GM20000 (cell line): ENCODE measurements around the gene UBTD1.

Experiments used
- DNase-seq: peaks from one replicate; pipeline ENCODE4 v3.0.0; 2012; ENCODE audit warnings: low spot score
- TF ChIP-seq, protein P1 (sequence below): IDR thresholded peaks from 2 replicates; pipeline ENCODE4 v1.5.1; 2012; ENCODE audit warnings: mild to moderate bottlenecking, control low read depth; ENCODE audit errors: extremely low read depth, missing control alignments

Gene UBTD1

DNA sequence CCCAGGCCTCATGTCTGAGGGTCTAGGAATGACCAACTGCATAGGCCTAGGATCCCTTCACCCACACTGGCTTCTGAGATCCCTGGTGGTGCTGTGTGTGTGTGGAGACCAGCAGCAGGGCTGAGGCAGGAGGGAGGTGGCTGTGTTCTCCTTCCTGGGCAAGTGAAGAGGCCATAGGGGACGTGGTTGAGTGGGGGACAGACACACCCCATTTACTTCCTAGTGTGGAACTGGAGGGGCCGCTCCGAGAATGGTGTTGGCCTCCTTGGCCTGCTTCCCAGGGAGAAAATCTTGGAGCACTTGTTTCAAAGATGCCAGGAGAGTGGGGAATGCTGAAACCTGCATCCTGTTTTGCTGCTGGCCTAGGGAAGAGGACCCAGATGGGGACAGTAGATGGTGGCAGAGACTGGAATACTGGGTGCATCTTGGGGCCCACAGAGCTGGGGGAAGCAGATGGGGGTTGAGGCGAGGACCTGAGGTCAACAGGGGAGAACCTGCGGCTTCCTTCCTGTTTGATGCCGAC lies 19.1 kb downstream of the UBTD1 start:
- TF ChIP-seq, protein P1, sequence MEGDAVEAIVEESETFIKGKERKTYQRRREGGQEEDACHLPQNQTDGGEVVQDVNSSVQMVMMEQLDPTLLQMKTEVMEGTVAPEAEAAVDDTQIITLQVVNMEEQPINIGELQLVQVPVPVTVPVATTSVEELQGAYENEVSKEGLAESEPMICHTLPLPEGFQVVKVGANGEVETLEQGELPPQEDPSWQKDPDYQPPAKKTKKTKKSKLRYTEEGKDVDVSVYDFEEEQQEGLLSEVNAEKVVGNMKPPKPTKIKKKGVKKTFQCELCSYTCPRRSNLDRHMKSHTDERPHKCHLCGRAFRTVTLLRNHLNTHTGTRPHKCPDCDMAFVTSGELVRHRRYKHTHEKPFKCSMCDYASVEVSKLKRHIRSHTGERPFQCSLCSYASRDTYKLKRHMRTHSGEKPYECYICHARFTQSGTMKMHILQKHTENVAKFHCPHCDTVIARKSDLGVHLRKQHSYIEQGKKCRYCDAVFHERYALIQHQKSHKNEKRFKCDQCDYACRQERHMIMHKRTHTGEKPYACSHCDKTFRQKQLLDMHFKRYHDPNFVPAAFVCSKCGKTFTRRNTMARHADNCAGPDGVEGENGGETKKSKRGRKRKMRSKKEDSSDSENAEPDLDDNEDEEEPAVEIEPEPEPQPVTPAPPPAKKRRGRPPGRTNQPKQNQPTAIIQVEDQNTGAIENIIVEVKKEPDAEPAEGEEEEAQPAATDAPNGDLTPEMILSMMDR = no peak
- no peak for DNase-seq

DNA sequence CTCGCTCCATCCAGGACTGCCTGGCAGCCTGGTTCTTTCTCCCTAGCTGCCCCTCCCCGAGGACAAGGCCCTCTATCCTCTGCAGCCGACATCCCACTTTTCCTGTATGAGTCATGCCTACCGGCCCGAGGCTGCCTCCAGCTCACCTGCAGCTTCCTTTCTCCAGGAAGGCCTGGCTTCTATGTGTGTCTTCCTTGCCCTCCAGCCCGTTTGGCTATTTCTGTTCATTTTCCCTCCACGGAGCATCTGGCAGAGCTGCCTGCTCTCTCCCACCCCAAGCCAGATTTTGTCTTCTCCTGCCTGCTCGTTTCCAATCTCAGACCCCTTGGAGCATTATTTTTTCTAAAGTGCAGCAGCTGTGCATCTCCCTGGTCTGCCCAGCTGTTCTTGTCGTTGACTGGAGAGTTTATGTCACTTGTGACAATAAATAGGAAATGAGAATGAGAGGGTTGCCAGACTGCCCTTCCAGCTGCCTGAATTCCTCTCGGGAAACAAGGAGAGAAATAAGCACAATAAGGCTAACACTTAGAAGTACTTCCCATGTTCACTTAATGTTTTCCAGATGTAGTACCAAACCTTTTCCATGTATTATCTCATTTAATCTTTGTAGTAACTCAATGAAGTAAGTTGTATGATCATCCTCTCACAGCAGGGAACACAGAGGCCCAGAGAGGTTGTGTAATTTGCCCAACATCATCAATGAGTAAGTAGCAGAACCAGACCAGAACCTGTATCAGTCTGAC lies 19.7 kb downstream of the UBTD1 start:
- TF ChIP-seq, protein P1 = no peak
- DNase-seq = no peak

DNA sequence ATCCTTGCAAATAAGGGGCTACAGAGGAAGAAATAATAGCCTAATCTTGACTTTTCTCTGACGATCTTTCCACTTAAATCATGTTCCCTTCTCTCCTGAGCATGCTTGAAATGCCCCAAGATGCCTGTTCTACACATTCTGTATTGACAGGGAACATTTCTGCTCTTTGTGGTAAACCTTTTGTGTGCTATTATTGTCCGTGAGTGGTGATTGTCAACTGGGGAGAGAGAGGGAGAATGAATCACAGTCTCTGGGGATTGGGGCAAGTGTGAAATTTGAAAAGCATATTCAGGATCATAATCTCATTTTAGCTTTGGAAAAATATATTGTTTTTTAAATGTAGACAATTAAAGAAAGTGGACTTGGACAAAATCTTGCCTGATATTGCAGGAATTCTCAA lies 20.6 kb downstream of the UBTD1 start:
- TF ChIP-seq, protein P1 = no peak

DNA sequence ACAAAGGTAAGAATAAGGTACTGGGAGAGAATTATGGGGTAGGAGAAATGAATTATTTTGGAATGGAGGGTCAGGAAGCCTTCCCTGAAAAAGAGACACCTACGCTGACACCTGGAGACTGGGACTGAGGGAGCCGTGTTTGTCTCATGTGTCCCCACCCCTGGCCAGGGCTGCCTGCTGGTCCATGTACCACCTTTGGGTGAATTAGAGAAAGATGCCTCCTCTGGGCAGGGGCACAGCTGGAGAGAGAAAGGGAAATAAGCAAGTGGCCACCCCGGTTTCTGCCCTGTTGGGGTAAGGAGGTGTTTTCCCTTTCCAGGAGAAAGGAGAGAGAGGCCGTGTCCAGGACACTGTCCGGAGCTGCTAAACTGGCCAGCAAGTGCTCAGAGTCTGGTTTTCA lies 21.8 kb downstream of the UBTD1 start:
- TF ChIP-seq, protein P1 = no peak
- no peak for DNase-seq

More for the DNA sequence above, 20.6 kb downstream of the UBTD1 start:
- no peak for DNase-seq

DNA sequence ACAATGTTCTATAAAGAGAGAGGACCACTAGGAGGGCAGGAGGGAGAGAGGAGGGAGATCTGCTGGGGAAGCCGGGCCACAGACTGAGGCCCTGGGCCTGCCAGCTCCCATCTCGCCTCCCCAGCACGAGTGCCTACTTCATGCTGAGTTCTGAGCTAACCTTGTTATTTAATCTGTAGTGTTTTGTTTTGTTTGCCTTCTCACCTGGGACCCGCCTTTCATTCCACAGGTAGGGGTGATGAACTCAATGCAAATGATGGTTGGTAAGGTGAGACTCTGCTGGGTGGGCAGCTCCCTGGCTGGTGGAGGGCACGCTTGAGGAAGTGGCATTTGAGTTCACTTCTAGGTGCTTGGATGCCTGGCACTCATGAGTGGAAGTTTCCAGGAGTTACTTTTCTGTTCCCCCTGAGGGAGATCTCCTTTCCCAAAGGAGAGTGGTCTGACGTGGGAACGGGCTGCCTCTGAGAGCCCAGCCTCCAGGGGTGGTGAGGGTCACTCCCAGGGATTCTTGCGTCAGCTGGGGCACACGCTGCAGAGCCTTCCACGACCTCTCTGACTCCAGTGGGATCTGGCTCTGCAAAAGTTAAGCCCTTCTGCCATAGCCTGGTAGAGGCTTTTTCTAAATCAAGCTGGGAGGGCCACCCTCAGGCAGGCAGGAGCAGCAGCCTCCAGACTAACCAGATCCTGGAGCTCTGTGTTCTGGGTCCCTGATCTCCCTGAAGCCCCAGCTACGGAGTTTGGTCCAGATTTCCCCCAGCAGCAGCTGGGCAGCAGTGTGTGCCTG lies 22.4 kb downstream of the UBTD1 start:
- TF ChIP-seq, protein P1 = no peak
- DNase-seq = no peak

DNA sequence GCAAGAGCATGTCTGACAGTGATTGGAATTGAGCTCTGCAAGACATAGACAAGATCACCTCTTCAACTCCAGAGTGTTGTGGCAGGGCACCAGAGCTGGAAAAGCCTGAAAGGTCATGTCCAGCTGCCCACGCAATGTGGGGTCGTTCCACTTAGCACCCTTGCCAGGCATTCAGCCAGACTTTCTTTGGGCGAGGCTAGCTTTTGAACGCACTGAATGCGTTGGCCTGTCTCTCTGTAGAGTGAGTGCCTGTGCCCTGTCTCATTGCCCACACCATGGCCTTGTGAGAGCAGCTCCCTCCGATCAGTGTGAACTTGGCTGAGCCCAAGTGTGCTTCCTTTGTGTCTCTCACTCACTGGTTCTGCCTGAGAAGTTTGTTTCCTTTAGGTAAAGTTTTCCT lies 23.3 kb downstream of the UBTD1 start:
- DNase-seq = no peak
- TF ChIP-seq, protein P1 = no peak

DNA sequence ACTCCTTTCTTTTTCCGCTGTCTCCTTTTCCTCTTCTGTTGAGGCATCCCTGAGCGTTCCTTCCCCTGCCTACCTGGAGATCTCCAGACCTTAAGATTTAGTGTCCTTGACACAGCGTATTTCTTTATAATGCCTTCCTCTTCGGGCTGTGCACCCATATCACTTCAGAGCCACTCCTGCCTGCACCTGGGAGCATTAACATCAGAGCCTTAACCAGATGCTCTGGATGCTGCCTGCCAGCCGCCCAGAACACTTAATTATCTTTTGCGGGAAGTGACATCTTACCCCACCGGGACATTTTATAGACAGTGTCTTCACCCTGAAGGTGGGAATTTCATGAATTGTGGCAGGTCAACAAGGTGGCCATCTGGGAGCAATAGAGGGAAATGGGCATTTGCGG lies 24.2 kb downstream of the UBTD1 start:
- no peak for DNase-seq
- TF ChIP-seq, protein P1 = no peak
